WTC11 (cell line): ENCODE results near the gene RPS6KA5.

Experiments used
- CTCF ChIP-seq: fragments of 200-600 bp; IDR thresholded peaks from 2 replicates; pipeline ENCODE4 v1.8.0; 2022; ENCODE audit warnings: antibody characterized with exemption
- IRF2 ChIP-seq: sonication (generic); formaldehyde crosslinking; IDR thresholded peaks from 2 replicates; pipeline ENCODE4 v1.8.0; 2022; ENCODE audit warnings: low read depth, missing genetic modification reagents, borderline replicate concordance
- RORB ChIP-seq: fragments of 250-450 bp; sonication (Bioruptor Pico); IDR thresholded peaks from 2 replicates; pipeline ENCODE4 v1.9.0; 2021; ENCODE audit warnings: mild to moderate bottlenecking
- ZNF317 ChIP-seq: sonication (generic); formaldehyde crosslinking; IDR thresholded peaks from 2 replicates; pipeline ENCODE4 v1.8.1; 2023; ENCODE audit warnings: low read depth, mild to moderate bottlenecking, moderate library complexity, missing genetic modification reagents, borderline replicate concordance

- TF ChIP-seq CTCF (no peak), IRF2 (CRISPR knock-in tag) (no peak), RORB (CRISPR knock-in tag) (no peak), ZNF317 (CRISPR knock-in tag) (no peak)
These were observed 2.7 kb upstream of the RPS6KA5 start for GRCh38 chr14:91063119-91063518.
